Measurements from ENCODE around the gene NPS.

DNA sequence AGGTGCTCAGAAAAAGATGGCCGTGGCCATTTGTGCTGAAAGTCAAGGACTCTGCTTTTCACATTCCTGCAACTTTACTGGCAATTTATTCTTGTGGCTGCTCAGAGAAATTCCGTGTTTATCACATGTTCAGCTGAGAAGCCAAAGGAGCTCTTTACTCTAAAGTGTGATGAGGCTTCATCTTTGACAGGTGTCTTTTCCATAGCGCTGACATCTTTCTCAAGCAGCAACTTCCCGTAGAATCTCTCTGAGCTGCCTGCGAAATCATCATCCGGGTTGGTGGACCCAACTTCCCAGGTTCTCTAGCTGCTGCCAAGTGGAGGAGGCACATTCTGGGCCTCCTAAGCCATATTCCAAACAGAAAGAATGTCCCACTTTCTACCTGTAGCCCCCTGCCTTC is 16.9 kb upstream of the NPS start:
- no peak for TF ChIP-seq CTCF (IDR thresholded peaks at IDR 0.05)
- TF ChIP-seq POLR2A (IDR thresholded peaks at IDR 0.05) = no peak
